HepG2 (cell line): ENCODE measurements around the gene MNX1. TPM values are rescaled to one million over a fixed set of nuclear protein-coding genes. Genes with fewer than 3 reads are reported as not detected.

Source experiments
- ATM ChIP-seq: fragments of 450-650 bp; IDR thresholded peaks from 2 replicates; pipeline ENCODE4 v1.7.1; 2017; ENCODE audit warnings: mild to moderate bottlenecking, borderline replicate concordance
- CHCHD3 ChIP-seq: sonication (generic); formaldehyde crosslinking; IDR thresholded peaks from 2 replicates; pipeline ENCODE4 v1.8.0; 2022; ENCODE audit warnings: mild to moderate bottlenecking, missing genetic modification reagents, moderate library complexity
- MIER2 ChIP-seq: IDR thresholded peaks from 2 replicates; pipeline ENCODE4 v1.6.1; 2016; ENCODE audit warnings: missing biosample characterization, missing genetic modification reagents
- PCBP2 ChIP-seq: fragments of 200-400 bp; formaldehyde crosslinking; optimal IDR thresholded peaks from 2 replicates; pipeline ENCODE3; 2018; ENCODE audit warnings: low read length, low read depth; ENCODE audit not compliant: poor library complexity, severe bottlenecking
- PHF5A ChIP-seq: IDR thresholded peaks from one replicate; pipeline ENCODE4 v1.6.1; 2018; ENCODE audit warnings: low read depth, missing genetic modification reagents; ENCODE audit not compliant: unreplicated experiment
- TFDP1 ChIP-seq: IDR thresholded peaks from 2 replicates; pipeline ENCODE4 v1.6.1; 2016; ENCODE audit warnings: missing compliant biosample characterization, missing genetic modification reagents, borderline replicate concordance
- YEATS2 ChIP-seq: sonication (generic); formaldehyde crosslinking; IDR thresholded peaks from 2 replicates; pipeline ENCODE4 v1.4.0; 2020; ENCODE audit warnings: missing genetic modification reagents, borderline replicate concordance
- ZNF317 ChIP-seq: sonication (generic); formaldehyde crosslinking; IDR thresholded peaks from 2 replicates; pipeline ENCODE4 v1.5.0; 2020; ENCODE audit warnings: mild to moderate bottlenecking, missing genetic modification reagents
- polyA plus RNA-seq, 8 experiments: library from polyadenylated mRNA; depleted of rRNA in 3 of 8; stranded (reverse) in 7 of 8; unstranded in 1 of 8; fragments of >200 nt; fragmentation: Illumina TruSeq in 4 of 8; extraction: Trizol in 4 of 8; gene quantifications; 2 replicates each; pipeline versions ENCODE4 v1.2.1 to v1.2.3, GENCODE V29; 2011 to 2016; ENCODE audit warnings: low read depth in 4 of 8, missing spikeins in 1 of 8, mixed read lengths in 1 of 8; ENCODE audit not compliant: insufficient read depth in 1 of 8
- total RNA-seq, 5 experiments: library from RNA; depleted of rRNA; stranded (reverse); fragments of >200 nt; fragmentation: Illumina TruSeq; extraction: Trizol; gene quantifications; 2 replicates each; pipeline ENCODE4 v1.2.3, GENCODE V29; 2016; ENCODE audit warnings: low read depth in 1 of 5
- TF ChIP-seq, protein P1 (sequence below): sonication (generic); formaldehyde crosslinking; IDR thresholded peaks from 2 replicates; pipeline ENCODE4 v1.5.0; 2020; ENCODE audit warnings: mild to moderate bottlenecking, missing genetic modification reagents, borderline replicate concordance
- TF ChIP-seq, protein P2 (sequence below): sonication (generic); formaldehyde crosslinking; IDR thresholded peaks from 2 replicates; pipeline ENCODE4 v1.4.0; 2020; ENCODE audit warnings: missing genetic modification reagents, borderline replicate concordance

The MNX1 gene
- total and polyA plus RNA-seq, 2 of the 13 experiments (the other 11 are each of a cell fraction or from before 2014, with no cell fraction given), result 0.94 to 6.1 TPM

GRCh38 chr7:157023589-157023905, 13.1 kb upstream of the MNX1 start (continued):
- TF ChIP-seq, protein P1, sequence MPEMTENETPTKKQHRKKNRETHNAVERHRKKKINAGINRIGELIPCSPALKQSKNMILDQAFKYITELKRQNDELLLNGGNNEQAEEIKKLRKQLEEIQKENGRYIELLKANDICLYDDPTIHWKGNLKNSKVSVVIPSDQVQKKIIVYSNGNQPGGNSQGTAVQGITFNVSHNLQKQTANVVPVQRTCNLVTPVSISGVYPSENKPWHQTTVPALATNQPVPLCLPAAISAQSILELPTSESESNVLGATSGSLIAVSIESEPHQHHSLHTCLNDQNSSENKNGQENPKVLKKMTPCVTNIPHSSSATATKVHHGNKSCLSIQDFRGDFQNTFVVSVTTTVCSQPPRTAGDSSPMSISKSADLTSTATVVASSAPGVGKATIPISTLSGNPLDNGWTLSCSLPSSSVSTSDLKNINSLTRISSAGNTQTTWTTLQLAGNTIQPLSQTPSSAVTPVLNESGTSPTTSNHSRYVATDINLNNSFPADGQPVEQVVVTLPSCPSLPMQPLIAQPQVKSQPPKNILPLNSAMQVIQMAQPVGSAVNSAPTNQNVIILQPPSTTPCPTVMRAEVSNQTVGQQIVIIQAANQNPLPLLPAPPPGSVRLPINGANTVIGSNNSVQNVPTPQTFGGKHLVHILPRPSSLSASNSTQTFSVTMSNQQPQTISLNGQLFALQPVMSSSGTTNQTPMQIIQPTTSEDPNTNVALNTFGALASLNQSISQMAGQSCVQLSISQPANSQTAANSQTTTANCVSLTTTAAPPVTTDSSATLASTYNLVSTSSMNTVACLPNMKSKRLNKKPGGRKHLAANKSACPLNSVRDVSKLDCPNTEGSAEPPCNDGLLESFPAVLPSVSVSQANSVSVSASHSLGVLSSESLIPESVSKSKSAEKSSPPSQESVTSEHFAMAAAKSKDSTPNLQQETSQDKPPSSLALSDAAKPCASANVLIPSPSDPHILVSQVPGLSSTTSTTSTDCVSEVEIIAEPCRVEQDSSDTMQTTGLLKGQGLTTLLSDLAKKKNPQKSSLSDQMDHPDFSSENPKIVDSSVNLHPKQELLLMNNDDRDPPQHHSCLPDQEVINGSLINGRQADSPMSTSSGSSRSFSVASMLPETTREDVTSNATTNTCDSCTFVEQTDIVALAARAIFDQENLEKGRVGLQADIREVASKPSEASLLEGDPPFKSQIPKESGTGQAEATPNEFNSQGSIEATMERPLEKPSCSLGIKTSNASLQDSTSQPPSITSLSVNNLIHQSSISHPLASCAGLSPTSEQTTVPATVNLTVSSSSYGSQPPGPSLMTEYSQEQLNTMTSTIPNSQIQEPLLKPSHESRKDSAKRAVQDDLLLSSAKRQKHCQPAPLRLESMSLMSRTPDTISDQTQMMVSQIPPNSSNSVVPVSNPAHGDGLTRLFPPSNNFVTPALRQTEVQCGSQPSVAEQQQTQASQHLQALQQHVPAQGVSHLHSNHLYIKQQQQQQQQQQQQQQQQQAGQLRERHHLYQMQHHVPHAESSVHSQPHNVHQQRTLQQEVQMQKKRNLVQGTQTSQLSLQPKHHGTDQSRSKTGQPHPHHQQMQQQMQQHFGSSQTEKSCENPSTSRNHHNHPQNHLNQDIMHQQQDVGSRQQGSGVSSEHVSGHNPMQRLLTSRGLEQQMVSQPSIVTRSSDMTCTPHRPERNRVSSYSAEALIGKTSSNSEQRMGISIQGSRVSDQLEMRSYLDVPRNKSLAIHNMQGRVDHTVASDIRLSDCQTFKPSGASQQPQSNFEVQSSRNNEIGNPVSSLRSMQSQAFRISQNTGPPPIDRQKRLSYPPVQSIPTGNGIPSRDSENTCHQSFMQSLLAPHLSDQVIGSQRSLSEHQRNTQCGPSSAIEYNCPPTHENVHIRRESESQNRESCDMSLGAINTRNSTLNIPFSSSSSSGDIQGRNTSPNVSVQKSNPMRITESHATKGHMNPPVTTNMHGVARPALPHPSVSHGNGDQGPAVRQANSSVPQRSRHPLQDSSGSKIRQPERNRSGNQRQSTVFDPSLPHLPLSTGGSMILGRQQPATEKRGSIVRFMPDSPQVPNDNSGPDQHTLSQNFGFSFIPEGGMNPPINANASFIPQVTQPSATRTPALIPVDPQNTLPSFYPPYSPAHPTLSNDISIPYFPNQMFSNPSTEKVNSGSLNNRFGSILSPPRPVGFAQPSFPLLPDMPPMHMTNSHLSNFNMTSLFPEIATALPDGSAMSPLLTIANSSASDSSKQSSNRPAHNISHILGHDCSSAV, result no peak
- no peak for TF ChIP-seq ATM
- TF ChIP-seq, protein P2, sequence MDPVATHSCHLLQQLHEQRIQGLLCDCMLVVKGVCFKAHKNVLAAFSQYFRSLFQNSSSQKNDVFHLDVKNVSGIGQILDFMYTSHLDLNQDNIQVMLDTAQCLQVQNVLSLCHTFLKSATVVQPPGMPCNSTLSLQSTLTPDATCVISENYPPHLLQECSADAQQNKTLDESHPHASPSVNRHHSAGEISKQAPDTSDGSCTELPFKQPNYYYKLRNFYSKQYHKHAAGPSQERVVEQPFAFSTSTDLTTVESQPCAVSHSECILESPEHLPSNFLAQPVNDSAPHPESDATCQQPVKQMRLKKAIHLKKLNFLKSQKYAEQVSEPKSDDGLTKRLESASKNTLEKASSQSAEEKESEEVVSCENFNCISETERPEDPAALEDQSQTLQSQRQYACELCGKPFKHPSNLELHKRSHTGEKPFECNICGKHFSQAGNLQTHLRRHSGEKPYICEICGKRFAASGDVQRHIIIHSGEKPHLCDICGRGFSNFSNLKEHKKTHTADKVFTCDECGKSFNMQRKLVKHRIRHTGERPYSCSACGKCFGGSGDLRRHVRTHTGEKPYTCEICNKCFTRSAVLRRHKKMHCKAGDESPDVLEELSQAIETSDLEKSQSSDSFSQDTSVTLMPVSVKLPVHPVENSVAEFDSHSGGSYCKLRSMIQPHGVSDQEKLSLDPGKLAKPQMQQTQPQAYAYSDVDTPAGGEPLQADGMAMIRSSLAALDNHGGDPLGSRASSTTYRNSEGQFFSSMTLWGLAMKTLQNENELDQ (CRISPR knock-in tag), result no peak
- no peak for TF ChIP-seq TFDP1 (CRISPR knock-in tag)
- TF ChIP-seq PHF5A (CRISPR knock-in tag), result no peak
- no peak for TF ChIP-seq MIER2
- TF ChIP-seq CHCHD3 (CRISPR knock-in tag), result no peak
- TF ChIP-seq YEATS2, result no peak
- TF ChIP-seq ZNF317 (CRISPR knock-in tag), result no peak
- no peak for TF ChIP-seq PCBP2
